GM10248 (cell line): Measurements from ENCODE around the gene CA12.

ENCODE experiments used
- CTCF ChIA-PET: fragments of 300-600 bp; sonication (Branson Sonifier 250); formaldehyde crosslinking; extraction: SDS; loops from one replicate; lab custom pipeline; 2021; ENCODE audit warnings: antibody characterized with exemption; lab: Yijun Ruan, JAX
- POLR2A ChIA-PET: fragments of 350-650 bp; sonication (Branson Sonifier 250); formaldehyde crosslinking; extraction: SDS; loops from one replicate; lab custom pipeline; 2020; ENCODE audit warnings: antibody characterized with exemption; lab: Yijun Ruan, JAX
- DNase-seq: peaks from one replicate; pipeline ENCODE4 v3.0.0; 2012; ENCODE audit errors: extremely low spot score
- CTCF ChIP-seq: IDR thresholded peaks from 2 replicates; pipeline ENCODE4 v1.5.1; 2012; ENCODE audit warnings: mild to moderate bottlenecking, low read depth; ENCODE audit errors: extremely low read depth, missing control alignments, control extremely low read depth

Gene CA12

GRCh38 chr15:63369781-63370180 lies 11.9 kb downstream of the CA12 start:
- CTCF ChIA-PET = interaction anchor here (1.2 kb wide), 1 partner anchor 33 kb away, joined by 4 read pairs; no protein-coding TSS in a partner anchor

GRCh38 chr15:63369296-63369695 lies 12.3 kb downstream of the CA12 start:
- no peak for DNase-seq
- ChIA-PET POLR2A (no interaction called here), CTCF (interaction anchor here (1.2 kb wide), 1 partner anchor 33 kb away, joined by 4 read pairs; no protein-coding TSS in a partner anchor)
- TF ChIP-seq CTCF = no peak

More at GRCh38 chr15:63369781-63370180, 11.9 kb downstream of the CA12 start:
- TF ChIP-seq CTCF = no peak
- POLR2A ChIA-PET = no interaction called here
- no peak for DNase-seq

- POLR2A ChIA-PET = no interaction called here
- TF ChIP-seq CTCF = no peak
- no peak for DNase-seq
- CTCF ChIA-PET = interaction anchor here (1.2 kb wide), 1 partner anchor 34 kb away, joined by 4 read pairs; no protein-coding TSS in a partner anchor
These were observed 13.1 kb downstream of the CA12 start for GRCh38 chr15:63368503-63368902.

- no peak for TF ChIP-seq CTCF
- POLR2A ChIA-PET = no interaction called here
- CTCF ChIA-PET = no interaction called here
- no peak for DNase-seq
These were observed 13.7 kb downstream of the CA12 start for GRCh38 chr15:63367900-63368299.

GRCh38 chr15:63367390-63367789 lies 14.3 kb downstream of the CA12 start:
- ChIA-PET CTCF (no interaction called here), POLR2A (no interaction called here)
- TF ChIP-seq CTCF = no peak
- no peak for DNase-seq

- CTCF ChIA-PET = no interaction called here
- POLR2A ChIA-PET = no interaction called here
- no peak for DNase-seq
- no peak for TF ChIP-seq CTCF
These were observed 15.2 kb downstream of the CA12 start for GRCh38 chr15:63366451-63366850.
